Measurements from ENCODE around the gene RENBP.

RENBP gene

GRCh38 chrX:153885968-153886903 lies 58.2 kb downstream of the RENBP start, which contains the start of gene L1CAM:
Gene L1CAM (minus strand): TSS chrX:153886173. CDS start chrX:153875836, 10,337 bp downstream.
- DNase-seq: peak in 2 of 3 donors; percentile 36 to 66
